HCT116 (cell line): Measurements from ENCODE around the gene SAMD14. TPM values are rescaled to one million over a fixed set of nuclear protein-coding genes. Genes with fewer than 3 reads are reported as not detected.

Experiments
- ATAC-seq: fragments of 200-7000 bp; cut with Tn5 transposase; 2 replicates; pipeline ENCODE4 v1.9.1; 2020; ENCODE audit warnings: mild to moderate bottlenecking, moderate library complexity
- BruUV-seq: library from RNA; stranded (reverse); fragments of 400-500 nt; replicated peaks from 2 replicates; lab custom pipeline; 2021; lab: Mats Ljungman, UMichigan
- CTCF ChIA-PET: fragments of 300-600 bp; sonication (Branson Sonifier 250); formaldehyde crosslinking; loops from one replicate; lab custom pipeline; 2021; ENCODE audit warnings: antibody characterized with exemption; lab: Charles Lee
- POLR2A ChIA-PET: fragments of 300-600, 350-600 bp; sonication (Branson Sonifier 250); formaldehyde crosslinking; loops from one replicate; lab custom pipeline; 2021; ENCODE audit warnings: antibody characterized with exemption; lab: Charles Lee
- RAD21 ChIA-PET, 2 experiments: fragments of 300-600 bp; sonication (Branson Sonifier 250); formaldehyde crosslinking; loops; one replicate each; lab custom pipeline; 2023; ENCODE audit warnings: low total read pairs in 2 of 2; ENCODE audit not compliant: uncharacterized antibody in 2 of 2, unreplicated experiment in 2 of 2, low non-redundant PET in 1 of 2; lab: Charles Lee
- DNase-seq: peaks from one replicate; pipeline ENCODE4 v3.0.0-alpha.2; 2010; ENCODE audit warnings: low read depth, low spot score
- H2AFZ ChIP-seq: fragments of 200-600 bp; shearing (Covaris generic), sonication (generic); 2 replicates; pipeline ENCODE4 v1.6.1; 2017; ENCODE audit warnings: low read depth, mixed run types, mixed read lengths, antibody characterized with exemption, low read length; ENCODE audit not compliant: poor library complexity, severe bottlenecking
- H3K27ac ChIP-seq: 2 replicates; pipeline ENCODE4 v1.5.1; 2012; ENCODE audit warnings: low read depth, low read length
- H3K27me3 ChIP-seq: fragments of 200-600 bp; sonication (generic); 2 replicates; pipeline ENCODE4 v1.6.1; 2016; ENCODE audit warnings: mixed run types, low read length, mixed read lengths; ENCODE audit not compliant: insufficient read depth
- H3K36me3 ChIP-seq, 2 experiments: fragments of 200-500 bp in 1 of 2; fragments of 200-600 bp in 1 of 2; sonication (Bioruptor generic) in 1 of 2; sonication (generic) in 1 of 2; 2 replicates each; pipeline versions ENCODE4 v1.5.1 to v1.6.1; 2014 to 2016; ENCODE audit warnings: low read length in 2 of 2, inconsistent platforms in 1 of 2, mixed read lengths in 1 of 2, mixed run types in 1 of 2; ENCODE audit not compliant: insufficient read depth in 2 of 2, control insufficient read depth in 1 of 2
- H3K4me1 ChIP-seq, 2 experiments: fragments of 200-600 bp in 1 of 2; sonication (generic) in 1 of 2; 2 replicates each; pipeline versions ENCODE4 v1.5.1 to v1.6.1; 2012 to 2017; ENCODE audit warnings: low read length in 2 of 2, inconsistent platforms in 1 of 2, mild to moderate bottlenecking in 1 of 2, mixed read lengths in 1 of 2, mixed run types in 1 of 2, moderate library complexity in 1 of 2; ENCODE audit not compliant: insufficient read depth in 2 of 2, control insufficient read depth in 1 of 2
- H3K4me2 ChIP-seq: fragments of 200-600 bp; sonication (generic); 2 replicates; pipeline ENCODE4 v1.6.1; 2017; ENCODE audit warnings: mixed run types, low read length, mixed read lengths
- H3K4me3 ChIP-seq, 2 experiments: fragments of 200-600 bp in 1 of 2; sonication (generic) in 1 of 2; replicated peaks in 1 of 2; 2 replicates each; pipeline ENCODE4 v1.5.1; 2011 to 2016; ENCODE audit warnings: low read length in 2 of 2, control low read depth in 1 of 2, low read depth in 1 of 2, mild to moderate bottlenecking in 1 of 2, mixed read lengths in 1 of 2, mixed run types in 1 of 2
- H3K79me2 ChIP-seq: fragments of 200-600 bp; sonication (generic); 2 replicates; pipeline ENCODE4 v1.6.1; 2017; ENCODE audit warnings: mild to moderate bottlenecking, mixed run types, low read length, moderate library complexity, mixed read lengths; ENCODE audit not compliant: insufficient read depth
- H3K9ac ChIP-seq: fragments of 200-600 bp; sonication (generic); 2 replicates; pipeline ENCODE4 v1.6.1; 2016; ENCODE audit warnings: low read length, mixed read lengths
- H3K9me2 ChIP-seq: fragments of 200-600 bp; sonication (generic), shearing (Covaris generic); 2 replicates; pipeline ENCODE4 v1.6.1; 2017; ENCODE audit warnings: mixed run types, mild to moderate bottlenecking, moderate library complexity; ENCODE audit not compliant: insufficient read depth
- H3K9me3 ChIP-seq, 2 experiments: fragments of 200-500 bp in 1 of 2; fragments of 200-600 bp in 1 of 2; sonication (Bioruptor generic) in 1 of 2; sonication (generic) in 1 of 2; 2 replicates each; pipeline ENCODE4 v1.6.1; 2014 to 2017; ENCODE audit warnings: low read length in 2 of 2, mixed read lengths in 2 of 2, inconsistent platforms in 1 of 2, low read depth in 1 of 2, mild to moderate bottlenecking in 1 of 2, mixed run types in 1 of 2, moderate library complexity in 1 of 2; ENCODE audit not compliant: control insufficient read depth in 1 of 2, insufficient read depth in 1 of 2
- H4K20me1 ChIP-seq: fragments of 200-600 bp; sonication (generic), shearing (Covaris generic); 2 replicates; pipeline ENCODE4 v1.6.1; 2017; ENCODE audit warnings: mixed run types, mild to moderate bottlenecking, moderate library complexity; ENCODE audit not compliant: insufficient read depth
- ATF3 ChIP-seq: IDR thresholded peaks from 2 replicates; pipeline ENCODE4 v1.6.1; 2012
- CBX3 ChIP-seq: IDR thresholded peaks from 2 replicates; pipeline ENCODE4 v1.6.1; 2012; ENCODE audit warnings: low read depth
- CEBPB ChIP-seq: IDR thresholded peaks from 2 replicates; pipeline ENCODE4 v1.6.1; 2012; ENCODE audit warnings: low read depth
- CTCF ChIP-seq, 3 experiments: fragments of 200-600 bp in 1 of 3; sonication (generic) in 1 of 3; IDR thresholded peaks in 2 of 3; conservative IDR thresholded peaks in 1 of 3; 2 replicates each; pipeline ENCODE4 v1.5.1; 2012 to 2017; ENCODE audit warnings: low read depth in 2 of 3, low read length in 2 of 3, antibody characterized with exemption in 1 of 3, borderline replicate concordance in 1 of 3, control low read depth in 1 of 3, mild to moderate bottlenecking in 1 of 3, mixed read lengths in 1 of 3, mixed run types in 1 of 3, moderate library complexity in 1 of 3; ENCODE audit not compliant: insufficient read depth in 1 of 3
- EGR1 ChIP-seq: IDR thresholded peaks from 2 replicates; pipeline ENCODE4 v1.6.1; 2012; ENCODE audit warnings: low read depth
- ELF1 ChIP-seq: IDR thresholded peaks from 2 replicates; pipeline ENCODE4 v1.6.1; 2012; ENCODE audit warnings: low read depth, borderline replicate concordance
- EZH2phosphoT487 ChIP-seq: fragments of 200-600 bp; IDR thresholded peaks from 2 replicates; pipeline ENCODE4 v1.6.1; 2018; ENCODE audit warnings: antibody characterized with exemption, borderline replicate concordance
- FOSL1 ChIP-seq: IDR thresholded peaks from 2 replicates; pipeline ENCODE4 v1.6.1; 2012; ENCODE audit warnings: low read depth
- MAX ChIP-seq: IDR thresholded peaks from 2 replicates; pipeline ENCODE4 v1.6.1; 2012
- POLR2AphosphoS5 ChIP-seq: IDR thresholded peaks from 2 replicates; pipeline ENCODE4 v1.6.1; 2011; ENCODE audit warnings: mild to moderate bottlenecking, low read depth, low read length, moderate library complexity
- RAD21 ChIP-seq: IDR thresholded peaks from 2 replicates; pipeline ENCODE4 v1.6.1; 2012; ENCODE audit warnings: low read depth, mild to moderate bottlenecking
- REST ChIP-seq: IDR thresholded peaks from 2 replicates; pipeline ENCODE4 v1.6.1; 2012; ENCODE audit warnings: low read depth
- SIN3A ChIP-seq: IDR thresholded peaks from 2 replicates; pipeline ENCODE4 v1.6.1; 2012; ENCODE audit warnings: low read depth
- SP1 ChIP-seq: IDR thresholded peaks from 2 replicates; pipeline ENCODE4 v1.6.1; 2012; ENCODE audit warnings: low read depth
- SRF ChIP-seq: IDR thresholded peaks from 2 replicates; pipeline ENCODE4 v1.6.1; 2012; ENCODE audit warnings: low read depth
- TCF7L2 ChIP-seq: IDR thresholded peaks from 2 replicates; pipeline ENCODE4 v1.7.0; 2011; ENCODE audit warnings: borderline replicate concordance, inconsistent platforms; ENCODE audit not compliant: insufficient read depth, insufficient read length; ENCODE audit errors: extremely low read depth
- YY1 ChIP-seq: IDR thresholded peaks from 2 replicates; pipeline ENCODE4 v1.6.1; 2011; ENCODE audit warnings: low read length, low read depth, moderate library complexity, mild to moderate bottlenecking; ENCODE audit not compliant: insufficient replicate concordance; ENCODE audit errors: extremely low read depth
- ZFX ChIP-seq: fragments of 450-650 bp; IDR thresholded peaks from 2 replicates; pipeline ENCODE4 v1.6.1; 2017
- ZNF274 ChIP-seq: fragments of 200-500 bp; sonication (Bioruptor generic); IDR thresholded peaks from 2 replicates; pipeline ENCODE4 v1.6.1; 2014; ENCODE audit warnings: mild to moderate bottlenecking, low read depth, low read length, inconsistent platforms
- intact Hi-C: fragments of 100-400 bp; cut with micrococcal nuclease; formaldehyde crosslinking; loops from 2 replicates; pipeline ENCODE4 v1.10.0; 2022
- total RNA-seq: library from RNA; stranded (reverse); gene quantifications from one replicate; pipeline ENCODE4 v1.2.1, GENCODE V29; 2021; ENCODE audit not compliant: unreplicated experiment

SAMD14 gene
- total RNA-seq, 1 experiment from 2014 or later = 1.5 TPM

- no TSS peak for BruUV-seq
- TF ChIP-seq ELF1 = no peak
- no peak for TF ChIP-seq CEBPB
- TF ChIP-seq ATF3 = no peak
- no peak for TF ChIP-seq ZFX
- TF ChIP-seq RAD21 = no peak
- TF ChIP-seq YY1 = no peak
- no peak for TF ChIP-seq FOSL1
- TF ChIP-seq SP1 = no peak
- no peak for TF ChIP-seq REST
- TF ChIP-seq MAX = no peak
- TF ChIP-seq TCF7L2 = no peak
- no peak for TF ChIP-seq SIN3A
- no peak for TF ChIP-seq ZNF274
- TF ChIP-seq CBX3 = no peak
- no peak for TF ChIP-seq EGR1
- no peak for TF ChIP-seq CTCF (IDR thresholded peaks at IDR 0.05 in 2 of 3, conservative IDR thresholded peaks at IDR 0.05 in 1 of 3; ENCODE audit: borderline replicate concordance in 1 of 3, insufficient read depth in 1 of 3, low read depth in 2 of 3, low read length in 2 of 3)
- TF ChIP-seq EZH2phosphoT487 = no peak
- TF ChIP-seq POLR2AphosphoS5 = no peak
- TF ChIP-seq SRF = no peak
These were observed 25.3 kb upstream of the SAMD14 start for GRCh38 chr17:50155115-50155819.

More at GRCh38 chr17:50155115-50155819, 25.3 kb upstream of the SAMD14 start:
- Histone ChIP-seq H3K4me3 (no peak overlapping the region), H3K9me2 (no peaks in the 10 kb centered on the region), H3K27ac (no peak overlapping the region), H4K20me1 (no peaks in the 10 kb centered on the region), H2AFZ (no peak overlapping the region), H3K79me2 (peaks cover 5% of the 10 kb centered on the region; the same call in 1 of the 2 replicates), H3K36me3 (no peaks in the 10 kb centered on the region), H3K27me3 (no peaks in the 10 kb centered on the region), H3K9ac (0 out of 2 replicates have a peak overlapping the region, but pooled peaks have one; percentile 2), H3K4me1 (peaks cover 33 to 48% of the 10 kb centered on the region in 2 experiments), H3K9me3 (no peaks in the 10 kb centered on the region), H3K4me2 (peak overlapping the region; percentile 92)
- ATAC-seq (no peak), DNase-seq (no peak)
- ChIA-PET POLR2A (no interaction called here), RAD21 (interaction anchor here in 1 of 2 experiments (0.7 kb wide), 2 partner anchors 23 to 31 kb away, joined by 7 read pairs; no protein-coding TSS in a partner anchor), CTCF (interaction anchor here (0.7 to 1.6 kb wide), 4 partner anchors 15 to 483 kb away, joined by 3 to 6 read pairs (median 4); no protein-coding TSS in a partner anchor)
- intact Hi-C loops = no loop called here
